ENCODE data around the gene CAVIN4.
A peak's percentile ranks its signal among the peaks of the same experiment; 100 is the strongest.

Gene CAVIN4

GRCh38 chr9:100577776-100578448 lies at the start of gene CAVIN4:
Gene CAVIN4 (plus strand): TSS chr9:100578079. CDS start chr9:100578144, 65 bp downstream.
- in situ Hi-C loops (cut with MboI; ENCODE audit: low sequenced_read_pairs) = loop anchor here (25.0 kb wide), 2 partner anchors 241 to 1391 kb away; no protein-coding TSS in a partner anchor
- Histone ChIP-seq H3K27me3 (ENCODE audit: low read depth) (no peaks in the 10 kb centered on the region), H3K4me1 (no peaks in the 10 kb centered on the region), H3K36me3 (replicated peaks) (no peaks in the 10 kb centered on the region; the same call in 1 of the 2 replicates), H3K4me3 (no peak within 1 kb of the TSS), H3K9me3 (no peaks in the 10 kb centered on the region)
- DNase-seq (ENCODE audit: low spot score in 2 of 2) = no peak

GRCh38 chr9:100534401-100534800 lies 43.5 kb upstream of the CAVIN4 start:
- peaks cover 10% of the 10 kb centered on the region for H3K4me1 ChIP-seq
- H3K36me3 ChIP-seq (replicated peaks) = no peaks in the 10 kb centered on the region
- in situ Hi-C loops (cut with MboI; ENCODE audit: low sequenced_read_pairs) = no loop called here
- H3K27me3 ChIP-seq (ENCODE audit: low read depth) = no peaks in the 10 kb centered on the region
- no peaks in the 10 kb centered on the region for H3K9me3 ChIP-seq
- peak; percentile 30 to 70 for DNase-seq (ENCODE audit: low spot score in 2 of 2)
- H3K4me3 ChIP-seq = no peak overlapping the region

- Histone ChIP-seq H3K27me3 (ENCODE audit: low read depth) (no peaks in the 10 kb centered on the region), H3K9me3 (peaks cover 6% of the 10 kb centered on the region; the same call in 1 of the 2 replicates), H3K36me3 (replicated peaks) (no peaks in the 10 kb centered on the region; the same call in none of the 2 replicates), H3K4me3 (no peak overlapping the region), H3K4me1 (no peaks in the 10 kb centered on the region)
- DNase-seq (ENCODE audit: low spot score in 2 of 2) = no peak
- in situ Hi-C loops (cut with MboI; ENCODE audit: low sequenced_read_pairs) = no loop called here
Observed at GRCh38 chr9:100540327-100540726, 37.6 kb upstream of the CAVIN4 start.

- no peak for DNase-seq (ENCODE audit: low spot score in 2 of 2)
- no peaks in the 10 kb centered on the region for H3K4me1 ChIP-seq
- in situ Hi-C loops (cut with MboI; ENCODE audit: low sequenced_read_pairs) = no loop called here
- peaks cover 6% of the 10 kb centered on the region; the same call in 1 of the 2 replicates for H3K9me3 ChIP-seq
- H3K36me3 ChIP-seq (replicated peaks) = no peaks in the 10 kb centered on the region; the same call in 1 of the 2 replicates
- no peak overlapping the region for H3K4me3 ChIP-seq
- no peaks in the 10 kb centered on the region for H3K27me3 ChIP-seq (ENCODE audit: low read depth)
Observed at GRCh38 chr9:100549048-100549447, 28.8 kb upstream of the CAVIN4 start.

- Histone ChIP-seq H3K27me3 (ENCODE audit: low read depth) (no peaks in the 10 kb centered on the region), H3K9me3 (no peaks in the 10 kb centered on the region), H3K4me3 (no peak overlapping the region), H3K4me1 (no peaks in the 10 kb centered on the region), H3K36me3 (replicated peaks) (peaks cover 3% of the 10 kb centered on the region; the same call in 1 of the 2 replicates)
- in situ Hi-C loops (cut with MboI; ENCODE audit: low sequenced_read_pairs) = no loop called here
- no peak for DNase-seq (ENCODE audit: low spot score in 2 of 2)
Observed at GRCh38 chr9:100554935-100555401, 22.9 kb upstream of the CAVIN4 start.

GRCh38 chr9:100555471-100555870 lies 22.4 kb upstream of the CAVIN4 start:
- in situ Hi-C loops (cut with MboI; ENCODE audit: low sequenced_read_pairs) = no loop called here
- no peaks in the 10 kb centered on the region for H3K9me3 ChIP-seq
- no peaks in the 10 kb centered on the region for H3K4me1 ChIP-seq
- no peak overlapping the region for H3K4me3 ChIP-seq
- no peaks in the 10 kb centered on the region for H3K27me3 ChIP-seq (ENCODE audit: low read depth)
- peaks cover 3% of the 10 kb centered on the region; the same call in 1 of the 2 replicates for H3K36me3 ChIP-seq (replicated peaks)
- DNase-seq (ENCODE audit: low spot score in 2 of 2) = no peak

GRCh38 chr9:100557053-100557452 lies 20.8 kb upstream of the CAVIN4 start:
- H3K27me3 ChIP-seq (ENCODE audit: low read depth) = no peaks in the 10 kb centered on the region
- DNase-seq (ENCODE audit: low spot score in 2 of 2) = no peak
- no peak overlapping the region for H3K4me3 ChIP-seq
- H3K9me3 ChIP-seq = no peaks in the 10 kb centered on the region
- in situ Hi-C loops (cut with MboI; ENCODE audit: low sequenced_read_pairs) = no loop called here
- no peaks in the 10 kb centered on the region for H3K4me1 ChIP-seq
- peaks cover 7% of the 10 kb centered on the region for H3K36me3 ChIP-seq (replicated peaks)

- H3K36me3 ChIP-seq (replicated peaks) = peaks cover 7% of the 10 kb centered on the region
Observed at GRCh38 chr9:100561256-100561655, 16.6 kb upstream of the CAVIN4 start.

GRCh38 chr9:100567856-100568255 lies 10.0 kb upstream of the CAVIN4 start:
- no peaks in the 10 kb centered on the region for H3K4me1 ChIP-seq
- no peaks in the 10 kb centered on the region; the same call in 1 of the 2 replicates for H3K36me3 ChIP-seq (replicated peaks)
- H3K9me3 ChIP-seq = no peaks in the 10 kb centered on the region
- H3K4me3 ChIP-seq = no peak overlapping the region
- DNase-seq (ENCODE audit: low spot score in 2 of 2) = no peak
- no peaks in the 10 kb centered on the region for H3K27me3 ChIP-seq (ENCODE audit: low read depth)
- in situ Hi-C loops (cut with MboI; ENCODE audit: low sequenced_read_pairs) = no loop called here

More at GRCh38 chr9:100561256-100561655, 16.6 kb upstream of the CAVIN4 start:
- Histone ChIP-seq H3K4me3 (no peak overlapping the region), H3K27me3 (ENCODE audit: low read depth) (no peaks in the 10 kb centered on the region), H3K4me1 (no peaks in the 10 kb centered on the region), H3K9me3 (no peaks in the 10 kb centered on the region)
- no peak for DNase-seq (ENCODE audit: low spot score in 2 of 2)
- in situ Hi-C loops (cut with MboI; ENCODE audit: low sequenced_read_pairs) = no loop called here

GRCh38 chr9:100573655-100574260 lies 4.1 kb upstream of the CAVIN4 start:
- no peak for DNase-seq (ENCODE audit: low spot score in 2 of 2)
- Histone ChIP-seq H3K4me1 (no peaks in the 10 kb centered on the region), H3K4me3 (no peak overlapping the region), H3K36me3 (replicated peaks) (no peaks in the 10 kb centered on the region; the same call in 1 of the 2 replicates), H3K9me3 (no peaks in the 10 kb centered on the region), H3K27me3 (ENCODE audit: low read depth) (no peaks in the 10 kb centered on the region)
- in situ Hi-C loops (cut with MboI; ENCODE audit: low sequenced_read_pairs) = no loop called here

- no peaks in the 10 kb centered on the region for H3K9me3 ChIP-seq
- DNase-seq (ENCODE audit: low spot score in 2 of 2) = no peak
- no peak overlapping the region for H3K4me3 ChIP-seq
- no peaks in the 10 kb centered on the region for H3K27me3 ChIP-seq (ENCODE audit: low read depth)
- in situ Hi-C loops (cut with MboI; ENCODE audit: low sequenced_read_pairs) = loop anchor here (25.0 kb wide), 2 partner anchors 238 to 1388 kb away; no protein-coding TSS in a partner anchor
- no peaks in the 10 kb centered on the region; the same call in 1 of the 2 replicates for H3K36me3 ChIP-seq (replicated peaks)
- no peaks in the 10 kb centered on the region for H3K4me1 ChIP-seq
Observed at GRCh38 chr9:100575006-100575405, 2.9 kb upstream of the CAVIN4 start.

- Histone ChIP-seq H3K4me3 (no peak overlapping the region), H3K27me3 (ENCODE audit: low read depth) (no peaks in the 10 kb centered on the region), H3K36me3 (replicated peaks) (no peaks in the 10 kb centered on the region; the same call in 1 of the 2 replicates), H3K9me3 (no peaks in the 10 kb centered on the region), H3K4me1 (no peaks in the 10 kb centered on the region)
- in situ Hi-C loops (cut with MboI; ENCODE audit: low sequenced_read_pairs) = loop anchor here (25.0 kb wide), 2 partner anchors 239 to 1389 kb away; no protein-coding TSS in a partner anchor
- no peak for DNase-seq (ENCODE audit: low spot score in 2 of 2)
Observed at GRCh38 chr9:100575765-100576386, 2.0 kb upstream of the CAVIN4 start.

- H3K4me3 ChIP-seq = no peak overlapping the region
- DNase-seq (ENCODE audit: low spot score in 2 of 2) = no peak
- H3K27me3 ChIP-seq (ENCODE audit: low read depth) = no peaks in the 10 kb centered on the region
- no peaks in the 10 kb centered on the region for H3K9me3 ChIP-seq
- H3K4me1 ChIP-seq = no peaks in the 10 kb centered on the region
- H3K36me3 ChIP-seq (replicated peaks) = no peaks in the 10 kb centered on the region; the same call in 1 of the 2 replicates
- in situ Hi-C loops (cut with MboI; ENCODE audit: low sequenced_read_pairs) = loop anchor here (25.0 kb wide), 2 partner anchors 241 to 1391 kb away; no protein-coding TSS in a partner anchor
Observed at GRCh38 chr9:100578610-100579009, 731 bp downstream of the CAVIN4 start.

Data from HAP-1 (cell line).